Osteoblast (primary cell): ENCODE results near the gene MPV17. TPM values are rescaled to one million over a fixed set of nuclear protein-coding genes. Genes with fewer than 3 reads are reported as not detected.

ENCODE experiments used
- DNase-seq: peaks from one replicate; pipeline ENCODE4 v3.0.0; 2011; ENCODE audit warnings: low spot score, mixed read lengths; ENCODE audit not compliant: insufficient read length; ENCODE audit errors: missing footprints
- H2AFZ ChIP-seq: 2 replicates; pipeline ENCODE4 v1.6.0; 2011; ENCODE audit warnings: mild to moderate bottlenecking, low read length
- H3K27ac ChIP-seq: 2 replicates; pipeline ENCODE4 v1.5.1; 2011; ENCODE audit warnings: mild to moderate bottlenecking, low read depth, low read length, moderate library complexity
- H3K27me3 ChIP-seq: 2 replicates; pipeline ENCODE4 v1.6.0; 2012; ENCODE audit warnings: mild to moderate bottlenecking, control low read depth, inconsistent platforms, low read length, moderate library complexity; ENCODE audit not compliant: insufficient read depth
- H3K36me3 ChIP-seq: 2 replicates; pipeline ENCODE4 v1.5.1; 2011; ENCODE audit warnings: mild to moderate bottlenecking, low read length, control low read depth, moderate library complexity; ENCODE audit not compliant: insufficient read depth
- H3K4me1 ChIP-seq: 2 replicates; pipeline ENCODE4 v1.5.1; 2011; ENCODE audit warnings: mild to moderate bottlenecking, low read length, control low read depth, moderate library complexity; ENCODE audit not compliant: insufficient read depth
- H3K4me2 ChIP-seq: 2 replicates; pipeline ENCODE4 v1.6.0; 2011; ENCODE audit warnings: mild to moderate bottlenecking, low read length; ENCODE audit not compliant: insufficient read depth
- H3K4me3 ChIP-seq: fragments of 200-600 bp; sonication (generic); 3 replicates; pipeline ENCODE4 v1.5.1; 2012; ENCODE audit warnings: mild to moderate bottlenecking, low read length, inconsistent platforms; ENCODE audit not compliant: insufficient read depth
- H3K79me2 ChIP-seq: 2 replicates; pipeline ENCODE4 v1.6.0; 2012; ENCODE audit warnings: mild to moderate bottlenecking, low read length, control low read depth, inconsistent platforms; ENCODE audit not compliant: insufficient read depth
- H3K9me3 ChIP-seq: 2 replicates; pipeline ENCODE4 v1.5.1; 2011; ENCODE audit warnings: low read depth, low read length, control low read depth
- H4K20me1 ChIP-seq: 2 replicates; pipeline ENCODE4 v1.6.0; 2012; ENCODE audit warnings: mild to moderate bottlenecking, low read length, control low read depth; ENCODE audit not compliant: insufficient read depth
- CTCF ChIP-seq: IDR thresholded peaks from 2 replicates; pipeline ENCODE4 v1.5.1; 2011; ENCODE audit warnings: mild to moderate bottlenecking, low read depth, low read length, moderate library complexity; ENCODE audit errors: extremely low read depth
- total RNA-seq: library from RNA; depleted of rRNA; stranded (reverse); fragments of >200 nt; gene quantifications from 2 replicates; pipeline ENCODE4 v1.2.3, GENCODE V29; 2012

Gene MPV17
- total RNA-seq, 1 donor, result 98.8 TPM

GRCh38 chr2:27284996-27285395 lies 37.9 kb downstream of the MPV17 start:
- H4K20me1 ChIP-seq, result no peaks in the 10 kb centered on the region
- H2AFZ ChIP-seq, result no peak overlapping the region
- no peaks in the 10 kb centered on the region for H3K79me2 ChIP-seq
- H3K9me3 ChIP-seq, result no peaks in the 10 kb centered on the region
- peaks cover 24% of the 10 kb centered on the region for H3K4me1 ChIP-seq
- no peak for TF ChIP-seq CTCF
- no peaks in the 10 kb centered on the region for H3K36me3 ChIP-seq
- H3K4me2 ChIP-seq, result no peak overlapping the region
- no peak for DNase-seq
- peaks cover 32% of the 10 kb centered on the region for H3K27me3 ChIP-seq
- no peak overlapping the region for H3K27ac ChIP-seq
- no peak overlapping the region for H3K4me3 ChIP-seq

GRCh38 chr2:27282892-27283291 lies 40.0 kb downstream of the MPV17 start:
- H2AFZ ChIP-seq, result no peak overlapping the region
- TF ChIP-seq CTCF, result no peak
- H3K27ac ChIP-seq, result no peak overlapping the region
- no peaks in the 10 kb centered on the region for H3K9me3 ChIP-seq
- no peak overlapping the region for H3K4me2 ChIP-seq
- H3K4me1 ChIP-seq, result peaks cover 25% of the 10 kb centered on the region
- no peaks in the 10 kb centered on the region for H3K79me2 ChIP-seq
- H4K20me1 ChIP-seq, result no peaks in the 10 kb centered on the region
- peaks cover 22% of the 10 kb centered on the region for H3K27me3 ChIP-seq
- H3K4me3 ChIP-seq, result no peak overlapping the region
- no peaks in the 10 kb centered on the region for H3K36me3 ChIP-seq
- no peak for DNase-seq

GRCh38 chr2:27281855-27282559 lies 40.9 kb downstream of the MPV17 start, which contains the start of gene TRIM54:
TRIM54 (plus strand) TSS chr2:27282429; CDS start chr2:27282732, 303 bp downstream.
- Histone ChIP-seq H2AFZ (no peak within 1 kb of the TSS), H3K79me2 (no peaks in the 10 kb centered on the region), H3K4me1 (peaks cover 25% of the 10 kb centered on the region), H3K27ac (no peak within 1 kb of the TSS), H3K4me2 (no peak within 1 kb of the TSS), H4K20me1 (no peaks in the 10 kb centered on the region), H3K9me3 (no peaks in the 10 kb centered on the region), H3K4me3 (no peak within 1 kb of the TSS), H3K36me3 (no peaks in the 10 kb centered on the region), H3K27me3 (peaks cover 14% of the 10 kb centered on the region)
- no peak for DNase-seq
- TF ChIP-seq CTCF, result no peak

- Histone ChIP-seq H2AFZ (no peak overlapping the region), H3K9me3 (no peaks in the 10 kb centered on the region), H3K36me3 (no peaks in the 10 kb centered on the region), H3K27ac (no peak overlapping the region), H3K27me3 (peaks cover 9% of the 10 kb centered on the region), H4K20me1 (no peaks in the 10 kb centered on the region), H3K4me3 (no peak overlapping the region), H3K79me2 (no peaks in the 10 kb centered on the region), H3K4me2 (no peak overlapping the region), H3K4me1 (peaks cover 25% of the 10 kb centered on the region)
- DNase-seq, result no peak
- no peak for TF ChIP-seq CTCF
These were observed 41.5 kb downstream of the MPV17 start for GRCh38 chr2:27281442-27281841.
